ENCODE measurements around the gene CPSF6. TPM values are rescaled to one million over a fixed set of nuclear protein-coding genes. Genes with fewer than 3 reads are reported as not detected.
"Not testable (repeated sequence)": the region's sequence is repeated elsewhere in the genome, so short reads cannot be mapped to it uniquely, and the experiment has no call there.

Gene CPSF6
- total RNA-seq, 1 donor from 2014 or later: 35.6 TPM

DNA sequence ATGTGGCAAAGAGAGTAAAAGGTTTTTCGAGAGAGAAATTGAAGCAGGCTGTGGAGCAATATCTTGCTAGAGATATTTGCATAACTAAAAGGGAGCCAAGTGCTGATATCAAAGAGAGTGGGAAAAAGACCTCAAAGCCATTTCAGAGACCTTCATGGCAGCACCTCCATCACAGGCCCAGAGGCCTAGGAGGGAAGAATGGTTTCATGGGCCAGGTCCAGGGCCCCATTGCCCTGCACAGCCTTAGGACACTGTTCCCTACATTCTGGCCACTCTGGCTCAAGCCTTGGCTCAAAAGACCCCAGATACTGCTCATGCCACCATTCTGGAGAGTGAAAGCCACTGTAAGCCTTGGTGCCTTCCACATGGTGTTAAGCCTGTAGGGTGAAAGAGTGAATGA is 58.8 kb downstream of the CPSF6 start:
- DNase-seq (ENCODE audit: low read depth): no peak
- H3K27me3 ChIP-seq (ENCODE audit: control insufficient read depth, insufficient read depth, low read length): no peaks in the 10 kb centered on the region
- H3K4me3 ChIP-seq (ENCODE audit: low read depth, low read length): no peak overlapping the region
- no peak for TF ChIP-seq CTCF (IDR thresholded peaks at IDR 0.05; ENCODE audit: insufficient read depth, low read length, poor library complexity, severe bottlenecking)
- H3K36me3 ChIP-seq (ENCODE audit: control insufficient read depth, insufficient read depth, low read length): no peaks in the 10 kb centered on the region

GRCh38 chr12:69298947-69299346 is 59.6 kb downstream of the CPSF6 start:
- H3K4me3 ChIP-seq (ENCODE audit: low read depth, low read length): no peak overlapping the region
- no peaks in the 10 kb centered on the region for H3K36me3 ChIP-seq (ENCODE audit: control insufficient read depth, insufficient read depth, low read length)
- no peaks in the 10 kb centered on the region for H3K27me3 ChIP-seq (ENCODE audit: control insufficient read depth, insufficient read depth, low read length)
- no peak for DNase-seq (ENCODE audit: low read depth)
- no peak for TF ChIP-seq CTCF (IDR thresholded peaks at IDR 0.05; ENCODE audit: insufficient read depth, low read length, poor library complexity, severe bottlenecking)

DNA sequence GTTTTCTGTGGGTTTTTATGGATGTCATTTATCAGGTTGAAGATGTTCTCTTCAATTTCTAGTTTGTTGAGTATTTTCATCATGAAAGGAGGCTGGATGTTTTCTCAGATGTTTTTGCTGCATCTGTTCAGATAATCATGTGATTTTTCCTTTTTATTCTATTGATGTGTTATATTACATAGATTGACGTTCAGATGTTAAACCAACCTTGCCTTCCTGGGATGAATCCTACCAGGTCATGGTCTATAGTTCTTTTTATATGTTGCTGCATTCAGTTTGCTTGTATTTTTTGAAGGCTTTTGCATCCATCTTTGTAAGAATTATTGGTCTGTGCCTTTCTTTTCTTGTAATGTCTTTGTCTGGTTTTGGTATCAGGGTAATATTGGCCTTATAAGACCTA is 64.9 kb downstream of the CPSF6 start:
- no peak for DNase-seq (ENCODE audit: low read depth)
- TF ChIP-seq CTCF (IDR thresholded peaks at IDR 0.05; ENCODE audit: insufficient read depth, low read length, poor library complexity, severe bottlenecking): no peak
- H3K27me3 ChIP-seq (ENCODE audit: control insufficient read depth, insufficient read depth, low read length): no peaks in the 10 kb centered on the region
- no peak overlapping the region for H3K4me3 ChIP-seq (ENCODE audit: low read depth, low read length)
- H3K36me3 ChIP-seq (ENCODE audit: control insufficient read depth, insufficient read depth, low read length): no peaks in the 10 kb centered on the region

GRCh38 chr12:69309461-69309860 is 70.1 kb downstream of the CPSF6 start:
- DNase-seq (ENCODE audit: low read depth): no peak
- no peak for TF ChIP-seq CTCF (IDR thresholded peaks at IDR 0.05; ENCODE audit: insufficient read depth, low read length, poor library complexity, severe bottlenecking)
- H3K36me3 ChIP-seq (ENCODE audit: control insufficient read depth, insufficient read depth, low read length): no peaks in the 10 kb centered on the region
- H3K4me3 ChIP-seq (ENCODE audit: low read depth, low read length): no peak overlapping the region
- H3K27me3 ChIP-seq (ENCODE audit: control insufficient read depth, insufficient read depth, low read length): no peaks in the 10 kb centered on the region

DNA sequence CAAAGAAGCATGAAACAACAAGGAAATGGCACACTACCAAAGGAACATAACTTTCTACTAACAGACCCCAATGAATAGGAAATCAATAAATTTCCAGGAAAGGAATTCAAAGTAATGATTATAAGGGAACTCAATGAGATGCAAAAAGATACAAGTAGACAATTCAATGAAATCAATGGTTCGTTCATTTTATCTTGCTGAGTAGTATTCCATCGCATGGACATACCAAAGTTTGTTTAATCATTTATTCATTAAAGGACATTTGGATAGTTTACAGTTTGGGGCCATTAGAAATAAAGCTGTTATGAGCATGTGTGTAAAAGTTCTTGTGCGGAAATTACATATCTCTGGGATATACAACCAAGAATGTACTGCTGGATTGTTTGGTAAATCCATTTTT is 73.8 kb downstream of the CPSF6 start:
- Histone ChIP-seq H3K27me3 (ENCODE audit: control insufficient read depth, insufficient read depth, low read length) (no peaks in the 10 kb centered on the region), H3K36me3 (ENCODE audit: control insufficient read depth, insufficient read depth, low read length) (no peaks in the 10 kb centered on the region), H3K4me3 (ENCODE audit: low read depth, low read length) (no peak overlapping the region)
- no peak for DNase-seq (ENCODE audit: low read depth)
- no peak for TF ChIP-seq CTCF (IDR thresholded peaks at IDR 0.05; ENCODE audit: insufficient read depth, low read length, poor library complexity, severe bottlenecking)

DNA sequence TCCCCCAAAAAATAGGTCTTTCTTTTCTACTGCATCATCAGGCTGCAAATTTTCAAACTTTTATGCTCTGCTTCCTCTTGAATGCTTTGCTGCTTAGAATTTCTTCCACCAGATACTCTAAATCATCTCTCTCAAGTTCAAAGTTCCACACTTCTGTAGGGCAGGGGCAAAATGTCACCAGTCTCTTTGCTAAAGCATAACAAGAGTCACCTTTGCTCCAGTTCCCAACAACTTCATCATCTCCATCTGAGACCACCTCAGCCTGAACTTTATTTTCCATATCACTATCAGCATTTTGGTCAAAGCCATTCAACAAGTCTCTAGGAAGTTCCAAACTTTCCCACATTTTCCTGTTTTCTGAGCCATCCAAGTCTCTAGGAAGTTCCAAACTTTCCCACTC is 77.4 kb downstream of the CPSF6 start:
- not testable (repeated sequence) for H3K4me3 ChIP-seq (ENCODE audit: low read depth, low read length); DNase-seq (ENCODE audit: low read depth); H3K27me3 ChIP-seq (ENCODE audit: control insufficient read depth, insufficient read depth, low read length); H3K36me3 ChIP-seq (ENCODE audit: control insufficient read depth, insufficient read depth, low read length)

DNA sequence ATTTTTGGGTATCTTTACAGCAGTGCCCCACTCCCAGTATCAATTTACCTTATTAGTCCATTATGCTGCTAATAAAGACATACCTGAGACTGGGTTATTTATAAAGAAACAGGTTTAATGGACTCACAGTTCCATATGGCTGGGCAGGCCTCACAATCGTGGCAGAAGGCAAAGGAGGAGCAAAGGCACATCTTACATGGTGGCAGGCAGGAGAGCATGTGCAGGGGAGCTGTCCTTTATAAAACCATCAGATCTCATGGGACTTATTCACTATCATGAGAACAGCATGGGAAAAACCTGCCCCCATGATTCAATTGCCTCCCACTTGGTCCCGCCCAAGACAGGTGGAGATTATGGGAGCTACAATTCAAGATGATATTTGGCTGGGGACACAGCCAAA is 77.9 kb downstream of the CPSF6 start:
- not testable (repeated sequence) for H3K4me3 ChIP-seq (ENCODE audit: low read depth, low read length); DNase-seq (ENCODE audit: low read depth); H3K36me3 ChIP-seq (ENCODE audit: control insufficient read depth, insufficient read depth, low read length); H3K27me3 ChIP-seq (ENCODE audit: control insufficient read depth, insufficient read depth, low read length)

Measured in kidney epithelial cell (primary cell).